B cell (primary cell): ENCODE results near the gene ATCAY. TPM values are rescaled to one million over a fixed set of nuclear protein-coding genes. Genes with fewer than 3 reads are reported as not detected.
"Not testable (repeated sequence)": the region's sequence is repeated elsewhere in the genome, so short reads cannot be mapped to it uniquely, and the experiment has no call there.

ENCODE experiments used
- ATAC-seq: fragments of 200-7000 bp; cut with Tn5 transposase; one replicate; pipeline ENCODE4 v1.10.0; 2021; ENCODE audit warnings: low read depth, mild to moderate bottlenecking, moderate number of reproducible peaks, moderate library complexity
- CTCF ChIA-PET: fragments of 350-600 bp; sonication (Branson Sonifier 250); formaldehyde crosslinking; loops from one replicate; lab custom pipeline; 2021; ENCODE audit warnings: antibody characterized with exemption, inconsistent platforms; lab: Charles Lee
- POLR2A ChIA-PET: fragments of 350-600 bp; sonication (Branson Sonifier 250); formaldehyde crosslinking; loops from one replicate; lab custom pipeline; 2021; ENCODE audit warnings: antibody characterized with exemption; lab: Charles Lee
- DNase-seq: peaks from one replicate; pipeline ENCODE4 v3.0.0; 2013
- H2AFZ ChIP-seq: 2 replicates; pipeline ENCODE4 v1.6.1; 2012; ENCODE audit warnings: mild to moderate bottlenecking, low read depth, low read length; ENCODE audit not compliant: insufficient read depth, poor library complexity, severe bottlenecking
- H3K27ac ChIP-seq, 2 donors: 1 replicate in 1 of 2; 2 replicates in 1 of 2; pipeline ENCODE4 v1.5.1; 2012 to 2013; ENCODE audit warnings: low read length in 2 of 2, mild to moderate bottlenecking in 2 of 2, moderate library complexity in 1 of 2
- H3K27me3 ChIP-seq, 4 experiments: fragments of 200-600 bp in 1 of 4; sonication (generic) in 1 of 4; replicated peaks in 1 of 4; 1 replicate in 2 of 4; 2 replicates in 2 of 4; pipeline versions ENCODE4 v1.6.1 to v1.7.0; 2013 to 2016; ENCODE audit warnings: low read length in 3 of 4, mild to moderate bottlenecking in 2 of 4, mixed read lengths in 1 of 4, moderate library complexity in 1 of 4; ENCODE audit not compliant: insufficient read depth in 4 of 4, control insufficient read depth in 3 of 4; ENCODE audit errors: control extremely low read depth in 1 of 4
- H3K36me3 ChIP-seq, 2 experiments: replicated peaks in 1 of 2; 1 replicate in 1 of 2; 2 replicates in 1 of 2; pipeline versions ENCODE4 v1.6.1 to v1.7.1; 2013; ENCODE audit warnings: low read length in 1 of 2; ENCODE audit not compliant: insufficient read depth in 2 of 2, control insufficient read depth in 1 of 2; ENCODE audit errors: control extremely low read depth in 1 of 2, extremely low read depth in 1 of 2
- H3K4me1 ChIP-seq, 2 donors: fragments of 200-600 bp in 1 of 2; sonication (generic) in 1 of 2; 1 replicate in 1 of 2; 2 replicates in 1 of 2; pipeline versions ENCODE4 v1.5.1 to v1.6.1; 2013 to 2017; ENCODE audit warnings: low read length in 2 of 2; ENCODE audit not compliant: control insufficient read depth in 2 of 2, insufficient read depth in 2 of 2
- H3K4me2 ChIP-seq: replicated peaks from 2 replicates; pipeline ENCODE3; 2012; ENCODE audit warnings: mild to moderate bottlenecking, low read depth, low read length; ENCODE audit not compliant: poor library complexity, severe bottlenecking
- H3K4me3 ChIP-seq, 5 experiments: fragments of 200-600 bp in 1 of 5; sonication (generic) in 1 of 5; 1 replicate in 3 of 5; 2 replicates in 2 of 5; pipeline versions ENCODE4 v1.5.1 to v1.7.0; 2011 to 2016; ENCODE audit warnings: low read length in 4 of 5, mild to moderate bottlenecking in 4 of 5, low read depth in 2 of 5, control low read depth in 1 of 5, moderate library complexity in 1 of 5; ENCODE audit not compliant: insufficient read depth in 1 of 5; ENCODE audit errors: control extremely low read depth in 1 of 5, extremely low read depth in 1 of 5
- H3K79me2 ChIP-seq: fragments of 200-600 bp; sonication (generic); one replicate; pipeline ENCODE4 v1.6.0; 2016; ENCODE audit warnings: low read length; ENCODE audit not compliant: control insufficient read depth, insufficient read depth
- H3K9ac ChIP-seq: fragments of 200-600 bp; sonication (generic); 2 replicates; pipeline ENCODE4 v1.6.1; 2017; ENCODE audit warnings: mild to moderate bottlenecking, low read length, moderate library complexity
- H3K9me3 ChIP-seq, 3 donors: one replicate each; pipeline versions ENCODE4 v1.6.1 to v1.7.1; 2013; ENCODE audit warnings: low read length in 2 of 3; ENCODE audit not compliant: control insufficient read depth in 2 of 3, insufficient read depth in 1 of 3; ENCODE audit errors: control extremely low read depth in 1 of 3
- H4K20me1 ChIP-seq: 2 replicates; pipeline ENCODE4 v1.6.0; 2012; ENCODE audit warnings: mild to moderate bottlenecking, low read length; ENCODE audit not compliant: insufficient read depth, control insufficient read depth, poor library complexity, severe bottlenecking
- H3K27ac Mint-ChIP-seq: one replicate; pipeline ENCODE4 v1.8.0; 2021; ENCODE audit warnings: mixed read lengths
- H3K27me3 Mint-ChIP-seq: one replicate; pipeline ENCODE4 v1.8.0; 2021; ENCODE audit warnings: mixed read lengths
- H3K4me1 Mint-ChIP-seq: one replicate; pipeline ENCODE4 v1.8.0; 2021; ENCODE audit warnings: mixed read lengths
- H3K4me3 Mint-ChIP-seq: one replicate; pipeline ENCODE4 v1.8.0; 2021; ENCODE audit warnings: mixed read lengths
- H3K9me3 Mint-ChIP-seq: one replicate; pipeline ENCODE4 v1.8.0; 2022; ENCODE audit warnings: mixed read lengths; ENCODE audit not compliant: insufficient read depth
- EZH2 ChIP-seq: IDR thresholded peaks from 2 replicates; pipeline ENCODE4 v1.6.1; 2012; ENCODE audit warnings: borderline replicate concordance, low read depth, mild to moderate bottlenecking, moderate library complexity, low read length; ENCODE audit not compliant: insufficient read depth, poor library complexity, severe bottlenecking
- WGBS: methylation state at CpG from one replicate; pipeline ENCODE4 v1.1.5; 2013; ENCODE audit warnings: missing lambda C conversion rate; ENCODE audit not compliant: insufficient coverage; 5-methylcytosine and 5-hydroxymethylcytosine counted together
- intact Hi-C: fragments of 100-400 bp; cut with micrococcal nuclease; formaldehyde crosslinking; loops from one replicate; pipeline ENCODE4 v1.10.0; 2022
- polyA plus RNA-seq: library from polyadenylated mRNA; depleted of rRNA; stranded (reverse); fragments of >200 nt; gene quantifications from 2 replicates; pipeline ENCODE4 v1.2.3, GENCODE V29; 2012
- total RNA-seq, 2 donors: library from RNA; stranded (reverse); fragments of 120-200 nt in 1 of 2; gene quantifications; 1 replicate in 1 of 2; 2 replicates in 1 of 2; pipeline versions ENCODE4 v1.2.3 to v1.2.4, GENCODE V29; 2013 to 2022
- TF ChIP-seq, protein P1 (sequence below): fragments of 200-600 bp; IDR thresholded peaks from one replicate; pipeline ENCODE4 v1.8.0; 2022; ENCODE audit warnings: antibody characterized with exemption, mild to moderate bottlenecking

ATCAY gene
- total and polyA plus RNA-seq, 2 donors (not counting 1 experiment from before 2014, with no cell fraction given) = not detected

DNA sequence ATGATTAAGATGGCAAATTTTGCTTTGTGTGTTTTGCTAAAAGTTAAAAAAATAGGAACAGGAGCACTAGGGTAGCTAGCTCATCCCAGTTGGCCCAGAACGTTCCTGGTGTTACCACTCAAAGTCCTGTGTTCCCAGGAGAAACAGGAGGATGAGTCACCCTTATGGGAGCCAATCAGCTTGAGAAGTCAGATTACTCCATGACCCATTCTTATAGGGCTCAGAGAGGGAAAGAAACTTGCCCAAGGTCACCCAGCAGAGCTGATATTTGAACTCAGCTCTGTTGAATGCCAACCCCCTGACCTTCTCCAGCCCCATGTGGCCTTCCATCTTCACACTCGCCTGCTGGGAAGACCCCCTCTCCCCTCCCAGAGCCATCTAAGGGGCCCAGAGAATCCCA lies 65.4 kb downstream of the ATCAY start:
- Histone ChIP-seq H2AFZ (no peak overlapping the region), H3K79me2 (no peaks in the 10 kb centered on the region), H3K36me3 (no peaks in the 10 kb centered on the region), H3K4me3 (no peak overlapping the region), H3K27ac (no peak overlapping the region), H3K27me3 (peaks cover 0 to 10% (median 0%) of the 10 kb centered on the region in 4 experiments), H4K20me1 (no peaks in the 10 kb centered on the region), H3K4me2 (no peak overlapping the region), H3K9ac (no peak overlapping the region), H3K9me3 (peaks cover 0 to 5% (median 0%) of the 10 kb centered on the region in 3 donors), H3K4me1 (peaks cover under 1 to 10% of the 10 kb centered on the region in 2 donors)
- ChIA-PET CTCF (no interaction called here), POLR2A (interaction anchor here (0.6 kb wide), 1 partner anchor 993 kb away, joined by 8 read pairs; no protein-coding TSS in a partner anchor)
- Mint-ChIP-seq H3K4me3 (no peak overlapping the region), H3K4me1 (peaks cover under 1% of the 10 kb centered on the region), H3K9me3 (no peaks in the 10 kb centered on the region), H3K27ac (no peak overlapping the region), H3K27me3 (peaks cover under 1% of the 10 kb centered on the region)
- ATAC-seq (no peak), DNase-seq (no peak)
- intact Hi-C loops = no loop called here
- TF ChIP-seq EZH2 = no peak
- TF ChIP-seq, protein P1, sequence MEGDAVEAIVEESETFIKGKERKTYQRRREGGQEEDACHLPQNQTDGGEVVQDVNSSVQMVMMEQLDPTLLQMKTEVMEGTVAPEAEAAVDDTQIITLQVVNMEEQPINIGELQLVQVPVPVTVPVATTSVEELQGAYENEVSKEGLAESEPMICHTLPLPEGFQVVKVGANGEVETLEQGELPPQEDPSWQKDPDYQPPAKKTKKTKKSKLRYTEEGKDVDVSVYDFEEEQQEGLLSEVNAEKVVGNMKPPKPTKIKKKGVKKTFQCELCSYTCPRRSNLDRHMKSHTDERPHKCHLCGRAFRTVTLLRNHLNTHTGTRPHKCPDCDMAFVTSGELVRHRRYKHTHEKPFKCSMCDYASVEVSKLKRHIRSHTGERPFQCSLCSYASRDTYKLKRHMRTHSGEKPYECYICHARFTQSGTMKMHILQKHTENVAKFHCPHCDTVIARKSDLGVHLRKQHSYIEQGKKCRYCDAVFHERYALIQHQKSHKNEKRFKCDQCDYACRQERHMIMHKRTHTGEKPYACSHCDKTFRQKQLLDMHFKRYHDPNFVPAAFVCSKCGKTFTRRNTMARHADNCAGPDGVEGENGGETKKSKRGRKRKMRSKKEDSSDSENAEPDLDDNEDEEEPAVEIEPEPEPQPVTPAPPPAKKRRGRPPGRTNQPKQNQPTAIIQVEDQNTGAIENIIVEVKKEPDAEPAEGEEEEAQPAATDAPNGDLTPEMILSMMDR = no peak
- WGBS = 69% methylated on average over 2 of the region's 2 CpGs

DNA sequence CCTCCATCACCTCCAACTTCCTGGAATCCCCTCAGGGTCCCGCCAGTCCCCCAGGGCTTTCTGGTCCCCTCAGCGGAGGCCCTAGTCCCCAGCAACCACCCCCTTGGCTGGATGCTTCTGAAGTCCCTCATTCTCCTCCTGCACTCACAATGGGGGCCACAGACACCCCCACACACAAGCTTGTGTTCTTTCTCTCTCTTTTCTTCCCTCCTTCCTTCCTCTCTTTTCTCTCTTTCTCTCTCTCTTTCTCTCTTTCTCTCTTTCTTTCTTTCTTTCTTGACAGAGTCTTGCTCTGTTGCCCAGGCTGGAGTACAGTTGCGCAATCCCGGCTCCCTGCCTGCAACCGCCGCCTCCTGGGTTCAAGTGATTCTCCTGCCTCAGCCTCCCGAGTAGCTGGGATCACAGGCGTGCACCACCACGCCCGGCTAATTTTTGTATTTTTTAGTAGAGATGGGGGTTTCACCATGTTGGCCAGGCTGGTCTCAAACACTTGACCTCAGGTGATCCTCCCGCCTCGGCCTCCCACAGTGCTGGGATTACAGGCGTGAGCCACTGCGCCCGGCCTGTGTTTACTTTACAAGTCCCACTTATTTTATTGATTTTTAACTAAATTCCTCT lies 66.9 kb downstream of the ATCAY start:
- intact Hi-C loops, DNase-seq, H3K9me3 Mint-ChIP-seq: not testable (repeated sequence)

More for the DNA sequence above, 66.9 kb downstream of the ATCAY start:
- H3K4me2 ChIP-seq, ATAC-seq, H3K4me3 Mint-ChIP-seq, H3K36me3 ChIP-seq, POLR2A ChIA-PET, H3K27ac Mint-ChIP-seq, H3K27ac ChIP-seq, H4K20me1 ChIP-seq, H2AFZ ChIP-seq, H3K27me3 Mint-ChIP-seq, H3K9ac ChIP-seq, H3K79me2 ChIP-seq, H3K9me3 ChIP-seq, H3K4me1 Mint-ChIP-seq, H3K4me3 ChIP-seq, CTCF ChIA-PET: not testable (repeated sequence)
- Histone ChIP-seq H3K27me3 (peaks cover 0 to 17% (median 0%) of the 10 kb centered on the region in 4 experiments), H3K4me1 (peaks cover 7 to 14% of the 10 kb centered on the region in 2 donors)
- 96% methylated on average over 9 of the region's 15 CpGs for WGBS
